ENCODE measurements around the gene KCNAB1. TPM values are rescaled to one million over a fixed set of nuclear protein-coding genes. Genes with fewer than 3 reads are reported as not detected.

KCNAB1 gene
- total and polyA plus RNA-seq, 10 of the 15 experiments (the other 5 are each of a cell fraction or from before 2014, with no cell fraction given), result 0.11 to 0.69 (median 0.43) TPM; not detected in 6

DNA sequence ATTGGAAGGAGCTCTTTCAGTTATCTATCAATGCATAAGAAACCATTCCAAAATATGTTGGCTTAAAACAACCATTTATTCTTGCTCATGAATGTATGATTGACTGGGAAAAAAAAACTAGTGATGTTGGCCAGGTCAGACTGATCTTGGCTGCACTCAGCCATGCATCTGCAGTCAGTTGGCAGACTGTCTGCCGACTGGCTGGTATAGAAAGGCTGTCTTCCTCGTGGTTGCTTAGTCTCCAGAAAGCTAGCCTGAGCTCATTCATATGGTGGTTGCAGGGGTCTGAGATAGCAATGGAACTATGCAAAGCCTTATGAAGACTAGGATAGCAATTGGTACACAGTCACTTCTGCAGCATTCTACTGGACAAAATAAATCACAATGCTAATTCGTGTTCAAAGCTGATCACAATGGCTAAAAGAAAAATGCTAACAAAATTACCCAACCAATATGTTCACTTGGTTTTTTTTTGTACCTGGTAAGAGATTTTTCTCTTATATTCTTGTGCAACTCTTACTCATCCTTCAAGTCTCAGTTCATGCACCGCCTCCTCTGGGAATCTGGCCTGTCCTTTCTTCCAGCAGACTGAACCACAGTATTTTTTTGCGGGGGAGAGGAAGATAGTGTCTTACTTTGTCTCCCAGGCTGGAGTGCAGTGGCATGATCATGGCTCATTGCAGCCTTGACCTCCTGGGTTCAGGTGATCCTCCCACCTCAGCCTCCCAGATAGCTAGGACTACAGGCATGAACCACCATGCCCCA lies 126.8 kb downstream of the KCNAB1 start:
- ChIA-PET CTCF (interaction anchor here (0.9 kb wide), 1 partner anchor 261 kb away, joined by 3 read pairs; no protein-coding TSS in a partner anchor), SMC1A (ENCODE audit: uncharacterized antibody, unreplicated experiment) (no interaction called here), RAD21 (ENCODE audit: unreplicated experiment) (no interaction called here), POLR2A (interaction anchor here (1.0 kb wide), 1 partner anchor 8 kb away, joined by 3 read pairs; no protein-coding TSS in a partner anchor)
- in situ Hi-C loops (cut with MboI), result no loop called here
- Histone ChIP-seq H3K79me2 (ENCODE audit: control insufficient read depth, insufficient read depth, low read length) (no peaks in the 10 kb centered on the region), H3K4me3 (no peak overlapping the region), H3K4me2 (ENCODE audit: control insufficient read depth, insufficient read depth) (no peak overlapping the region), H3K9me3 (replicated peaks; ENCODE audit: control insufficient read depth, insufficient read depth, low read length) (no peaks in the 10 kb centered on the region), H3K27ac (ENCODE audit: control insufficient read depth, insufficient read depth) (no peak overlapping the region), H3K9ac (ENCODE audit: control insufficient read depth, insufficient read depth, low read length) (no peak overlapping the region), H3K36me3 (ENCODE audit: control insufficient read depth in 2 of 2, insufficient read depth in 2 of 2, low read length in 1 of 2) (no peaks in the 10 kb centered on the region), H4K20me1 (ENCODE audit: control insufficient read depth, insufficient read depth) (no peaks in the 10 kb centered on the region), H2AFZ (ENCODE audit: control insufficient read depth, low read depth, low read length) (no peak overlapping the region), H3K27me3 (replicated peaks in 1 of 2; ENCODE audit: control insufficient read depth in 2 of 2, insufficient read depth in 2 of 2, low read length in 1 of 2) (peaks cover 0 to 3% of the 10 kb centered on the region in 2 experiments; a peak in 1 of 4 replicates), H3K4me1 (ENCODE audit: control insufficient read depth, insufficient read depth, low read length) (no peaks in the 10 kb centered on the region)
- DNase-seq (ENCODE audit: low read depth, low spot score) (no peak), ATAC-seq (no peak), FAIRE-seq (no peak)
- BruUV-seq (replicated peaks), result no TSS peak
- intact Hi-C loops (cut with micrococcal nuclease; ENCODE audit: unreplicated experiment), result no loop called here
- 0% methylated on average over 5 of the region's 5 CpGs for WGBS (ENCODE audit: insufficient coverage, insufficient replicate concordance, low lambda C conversion rate, missing lambda C conversion rate)
- TF ChIP-seq CBX5 (IDR thresholded peaks at IDR 0.05; ENCODE audit: low read depth) (no peak), TBL1XR1 (IDR thresholded peaks at IDR 0.05; ENCODE audit: low read depth, low read length) (no peak), RFX5 (IDR thresholded peaks at IDR 0.05; ENCODE audit: low read depth, low read length) (no peak), EZH2 (IDR thresholded peaks at IDR 0.05; ENCODE audit: borderline replicate concordance, control insufficient read depth, low read depth, low read length) (no peak), SIX5 (IDR thresholded peaks at IDR 0.05; ENCODE audit: low read depth, low read length, severe bottlenecking) (no peak), WRNIP1 (IDR thresholded peaks at IDR 0.05; ENCODE audit: borderline replicate concordance, low read depth, low read length) (no peak), NFYB (IDR thresholded peaks at IDR 0.05; ENCODE audit: insufficient read depth, low read depth, low read length) (no peak), NFYA (IDR thresholded peaks at IDR 0.05; ENCODE audit: borderline replicate concordance, low read depth, low read length) (no peak), BRCA1 (IDR thresholded peaks at IDR 0.05; ENCODE audit: low read depth, low read length) (no peak), EED (IDR thresholded peaks at IDR 0.05; ENCODE audit: low read depth) (no peak), PAX8 (IDR thresholded peaks at IDR 0.05) (no peak), ESRRA (IDR thresholded peaks at IDR 0.05; ENCODE audit: low read length) (no peak), EGR1 (IDR thresholded peaks at IDR 0.05; ENCODE audit: borderline replicate concordance in 1 of 2, low read depth in 2 of 2, low read length in 2 of 2) (no peak), NR2F1 (conservative IDR thresholded peaks at IDR 0.05) (no peak), BCL11A (IDR thresholded peaks at IDR 0.05; ENCODE audit: low read depth, low read length) (no peak)
- TF ChIP-seq, protein P1, sequence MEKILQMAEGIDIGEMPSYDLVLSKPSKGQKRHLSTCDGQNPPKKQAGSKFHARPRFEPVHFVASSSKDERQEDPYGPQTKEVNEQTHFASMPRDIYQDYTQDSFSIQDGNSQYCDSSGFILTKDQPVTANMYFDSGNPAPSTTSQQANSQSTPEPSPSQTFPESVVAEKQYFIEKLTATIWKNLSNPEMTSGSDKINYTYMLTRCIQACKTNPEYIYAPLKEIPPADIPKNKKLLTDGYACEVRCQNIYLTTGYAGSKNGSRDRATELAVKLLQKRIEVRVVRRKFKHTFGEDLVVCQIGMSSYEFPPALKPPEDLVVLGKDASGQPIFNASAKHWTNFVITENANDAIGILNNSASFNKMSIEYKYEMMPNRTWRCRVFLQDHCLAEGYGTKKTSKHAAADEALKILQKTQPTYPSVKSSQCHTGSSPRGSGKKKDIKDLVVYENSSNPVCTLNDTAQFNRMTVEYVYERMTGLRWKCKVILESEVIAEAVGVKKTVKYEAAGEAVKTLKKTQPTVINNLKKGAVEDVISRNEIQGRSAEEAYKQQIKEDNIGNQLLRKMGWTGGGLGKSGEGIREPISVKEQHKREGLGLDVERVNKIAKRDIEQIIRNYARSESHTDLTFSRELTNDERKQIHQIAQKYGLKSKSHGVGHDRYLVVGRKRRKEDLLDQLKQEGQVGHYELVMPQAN (conservative IDR thresholded peaks at IDR 0.05), result no peak
- TF ChIP-seq, protein P2, sequence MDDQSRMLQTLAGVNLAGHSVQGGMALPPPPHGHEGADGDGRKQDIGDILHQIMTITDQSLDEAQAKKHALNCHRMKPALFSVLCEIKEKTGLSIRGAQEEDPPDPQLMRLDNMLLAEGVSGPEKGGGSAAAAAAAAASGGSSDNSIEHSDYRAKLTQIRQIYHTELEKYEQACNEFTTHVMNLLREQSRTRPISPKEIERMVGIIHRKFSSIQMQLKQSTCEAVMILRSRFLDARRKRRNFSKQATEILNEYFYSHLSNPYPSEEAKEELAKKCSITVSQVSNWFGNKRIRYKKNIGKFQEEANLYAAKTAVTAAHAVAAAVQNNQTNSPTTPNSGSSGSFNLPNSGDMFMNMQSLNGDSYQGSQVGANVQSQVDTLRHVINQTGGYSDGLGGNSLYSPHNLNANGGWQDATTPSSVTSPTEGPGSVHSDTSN (IDR thresholded peaks at IDR 0.05; ENCODE audit: insufficient replicate concordance, low read depth, low read length), result no peak
- TF ChIP-seq, protein P3, sequence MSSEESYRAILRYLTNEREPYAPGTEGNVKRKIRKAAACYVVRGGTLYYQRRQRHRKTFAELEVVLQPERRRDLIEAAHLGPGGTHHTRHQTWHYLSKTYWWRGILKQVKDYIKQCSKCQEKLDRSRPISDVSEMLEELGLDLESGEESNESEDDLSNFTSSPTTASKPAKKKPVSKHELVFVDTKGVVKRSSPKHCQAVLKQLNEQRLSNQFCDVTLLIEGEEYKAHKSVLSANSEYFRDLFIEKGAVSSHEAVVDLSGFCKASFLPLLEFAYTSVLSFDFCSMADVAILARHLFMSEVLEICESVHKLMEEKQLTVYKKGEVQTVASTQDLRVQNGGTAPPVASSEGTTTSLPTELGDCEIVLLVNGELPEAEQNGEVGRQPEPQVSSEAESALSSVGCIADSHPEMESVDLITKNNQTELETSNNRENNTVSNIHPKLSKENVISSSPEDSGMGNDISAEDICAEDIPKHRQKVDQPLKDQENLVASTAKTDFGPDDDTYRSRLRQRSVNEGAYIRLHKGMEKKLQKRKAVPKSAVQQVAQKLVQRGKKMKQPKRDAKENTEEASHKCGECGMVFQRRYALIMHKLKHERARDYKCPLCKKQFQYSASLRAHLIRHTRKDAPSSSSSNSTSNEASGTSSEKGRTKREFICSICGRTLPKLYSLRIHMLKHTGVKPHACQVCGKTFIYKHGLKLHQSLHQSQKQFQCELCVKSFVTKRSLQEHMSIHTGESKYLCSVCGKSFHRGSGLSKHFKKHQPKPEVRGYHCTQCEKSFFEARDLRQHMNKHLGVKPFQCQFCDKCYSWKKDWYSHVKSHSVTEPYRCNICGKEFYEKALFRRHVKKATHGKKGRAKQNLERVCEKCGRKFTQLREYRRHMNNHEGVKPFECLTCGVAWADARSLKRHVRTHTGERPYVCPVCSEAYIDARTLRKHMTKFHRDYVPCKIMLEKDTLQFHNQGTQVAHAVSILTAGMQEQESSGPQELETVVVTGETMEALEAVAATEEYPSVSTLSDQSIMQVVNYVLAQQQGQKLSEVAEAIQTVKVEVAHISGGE (CRISPR knock-in tag; IDR thresholded peaks at IDR 0.05), result no peak
